GM23248 (cell line): ENCODE data around the gene STT3B. TPM values are rescaled to one million over a fixed set of nuclear protein-coding genes. Genes with fewer than 3 reads are reported as not detected.

Experiments used
- DNase-seq: peaks from one replicate; pipeline ENCODE4 v3.0.0-alpha.2; 2015
- H2AFZ ChIP-seq: fragments of 200-600 bp; sonication (generic); 2 replicates; pipeline ENCODE4 v1.6.1; 2016; ENCODE audit warnings: antibody characterized with exemption
- H3F3A ChIP-seq: fragments of 200-600 bp; sonication (generic); 2 replicates; pipeline ENCODE4 v1.6.1; 2016; ENCODE audit warnings: mild to moderate bottlenecking, antibody characterized with exemption, mixed run types; ENCODE audit not compliant: insufficient read depth
- H3K27ac ChIP-seq: fragments of 200-600 bp; sonication (generic); 2 replicates; pipeline ENCODE4 v1.5.1; 2016; ENCODE audit warnings: mild to moderate bottlenecking
- H3K27me3 ChIP-seq: fragments of 200-600 bp; sonication (generic); replicated peaks from 2 replicates; pipeline ENCODE4 v1.6.1; 2016; ENCODE audit warnings: mild to moderate bottlenecking; ENCODE audit not compliant: insufficient read depth
- H3K36me3 ChIP-seq: fragments of 200-600 bp; sonication (generic); 2 replicates; pipeline ENCODE4 v1.6.1; 2016; ENCODE audit warnings: low read depth, mild to moderate bottlenecking
- H3K4me1 ChIP-seq: fragments of 200-600 bp; sonication (generic); 2 replicates; pipeline ENCODE4 v1.6.1; 2016; ENCODE audit warnings: mild to moderate bottlenecking; ENCODE audit not compliant: insufficient read depth
- H3K4me2 ChIP-seq: fragments of 200-600 bp; sonication (generic); one replicate; pipeline ENCODE4 v1.6.1; 2016; ENCODE audit warnings: mild to moderate bottlenecking; ENCODE audit not compliant: unreplicated experiment
- H3K4me3 ChIP-seq: fragments of 200-600 bp; sonication (generic); 2 replicates; pipeline ENCODE4 v1.5.1; 2016; ENCODE audit warnings: mild to moderate bottlenecking
- H3K79me2 ChIP-seq: fragments of 200-600 bp; sonication (generic); 2 replicates; pipeline ENCODE4 v1.6.1; 2016; ENCODE audit warnings: mild to moderate bottlenecking; ENCODE audit not compliant: insufficient read depth
- H3K9ac ChIP-seq: fragments of 200-600 bp; sonication (generic); 2 replicates; pipeline ENCODE4 v1.6.1; 2016; ENCODE audit warnings: mild to moderate bottlenecking
- H3K9me2 ChIP-seq: fragments of 200-600 bp; sonication (generic); 2 replicates; pipeline ENCODE4 v1.6.1; 2016; ENCODE audit warnings: mixed run types, mild to moderate bottlenecking, moderate library complexity; ENCODE audit not compliant: insufficient read depth
- H3K9me3 ChIP-seq: fragments of 200-600 bp; sonication (generic); one replicate; pipeline ENCODE4 v1.6.1; 2017; ENCODE audit warnings: low read depth
- H4K20me1 ChIP-seq: fragments of 200-600 bp; sonication (generic); 2 replicates; pipeline ENCODE4 v1.6.0; 2016; ENCODE audit not compliant: insufficient read depth
- EZH2 ChIP-seq: fragments of 200-600 bp; sonication (generic); IDR thresholded peaks from 2 replicates; pipeline ENCODE4 v1.6.1; 2018; ENCODE audit warnings: antibody characterized with exemption, mild to moderate bottlenecking; ENCODE audit not compliant: insufficient read depth, poor library complexity, severe bottlenecking
- EZH2phosphoT487 ChIP-seq: fragments of 200-600 bp; sonication (generic); IDR thresholded peaks from 2 replicates; pipeline ENCODE4 v1.6.1; 2018; ENCODE audit warnings: antibody characterized with exemption, moderate library complexity, mild to moderate bottlenecking, low read depth; ENCODE audit not compliant: insufficient read depth
- WGBS, 2 experiments: methylation state at CpG; one replicate each; pipeline ENCODE4 v1.1.6; 2015 to 2017; ENCODE audit warnings: low lambda C conversion rate in 2 of 2, low coverage in 1 of 2; ENCODE audit errors: missing lambda C conversion rate in 2 of 2; 5-methylcytosine and 5-hydroxymethylcytosine counted together
- in situ Hi-C: fragments of 300-500 bp; cut with MboI; formaldehyde crosslinking; loops from 2 replicates; pipeline ENCODE4 v1.15.0; 2020
- polyA plus RNA-seq: library from polyadenylated mRNA; unstranded; fragments of >200 nt; fragmentation: Nextera tagmentation; extraction: Ambion mirVana; gene quantifications from 2 replicates; pipeline ENCODE4 v1.2.1, GENCODE V29; 2016
- total RNA-seq: library from RNA; depleted of rRNA; stranded (reverse); fragments of >200 nt; shearing (Covaris generic); gene quantifications from 2 replicates; pipeline ENCODE4 v1.2.3, GENCODE V29; 2014

STT3B gene
- total and polyA plus RNA-seq, 2 experiments from 2014 or later: 81.5 to 174 TPM

DNA sequence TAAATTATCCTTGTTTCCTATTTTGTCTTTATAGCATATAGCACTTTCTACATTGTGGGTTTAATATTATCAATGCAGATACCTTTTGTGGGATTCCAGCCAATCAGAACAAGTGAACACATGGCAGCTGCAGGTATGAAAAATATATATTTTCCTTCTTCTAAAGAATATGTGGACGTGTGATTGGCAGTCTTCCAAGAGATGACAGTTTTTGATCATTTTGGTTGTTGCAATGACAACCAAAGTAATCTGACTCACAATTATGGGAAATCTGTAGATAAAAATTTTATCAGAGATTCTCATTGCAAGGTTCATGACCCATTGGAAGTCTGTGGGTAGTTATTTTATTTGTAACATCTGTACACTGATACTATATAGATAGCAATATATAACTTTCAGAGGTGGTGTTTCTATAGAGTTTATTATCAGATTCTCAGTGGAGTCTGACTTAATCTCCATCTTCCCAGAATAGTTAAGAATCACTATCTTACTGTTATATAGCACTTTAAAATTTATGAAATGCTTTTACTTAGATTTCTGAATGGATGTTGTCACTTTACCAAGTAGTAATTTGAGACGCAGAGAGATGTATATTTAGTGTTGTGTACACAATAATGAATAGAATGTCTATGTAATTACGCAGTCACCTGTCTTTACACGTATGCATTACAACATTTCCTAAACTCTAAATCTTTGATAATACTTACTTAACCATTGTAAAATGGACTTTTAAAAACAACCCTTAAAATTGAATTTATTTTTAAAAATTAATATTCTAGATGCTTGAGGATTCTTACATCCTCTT lies 82.5 kb downstream of the STT3B start:
- WGBS, 2 experiments: 76 to 78% methylated on average over 4 of the region's 4 CpGs

GRCh38 chr3:31616711-31617110 lies 84.0 kb downstream of the STT3B start:
- WGBS, 2 experiments: 100% methylated on average over 2 of the region's 2 CpGs
- peaks cover 6% of the 10 kb centered on the region; the same call in 1 of the 2 replicates for H3F3A ChIP-seq

More for the DNA sequence above, 82.5 kb downstream of the STT3B start:
- H3K4me3 ChIP-seq: no peak overlapping the region
- H3K9ac ChIP-seq: no peak overlapping the region
- H3F3A ChIP-seq: peaks cover under 1% of the 10 kb centered on the region; the same call in 1 of the 2 replicates
- H3K9me3 ChIP-seq: no peaks in the 10 kb centered on the region
- TF ChIP-seq EZH2 (no peak), EZH2phosphoT487 (no peak)
- H3K27me3 ChIP-seq: no peaks in the 10 kb centered on the region
- DNase-seq: no peak
- no peaks in the 10 kb centered on the region for H4K20me1 ChIP-seq
- H3K36me3 ChIP-seq: peaks cover 1% of the 10 kb centered on the region
- H3K4me2 ChIP-seq: no peak overlapping the region
- H2AFZ ChIP-seq: no peak overlapping the region
- no peak overlapping the region for H3K27ac ChIP-seq
- H3K79me2 ChIP-seq: peaks cover 65% of the 10 kb centered on the region
- in situ Hi-C loops: loop anchor here (25.0 kb wide), 1 partner anchor 522 kb away; no protein-coding TSS in a partner anchor
- no peaks in the 10 kb centered on the region for H3K9me2 ChIP-seq
- H3K4me1 ChIP-seq: 0 out of 2 replicates have a peak, but pooled peaks cover 4% of the 10 kb centered on the region

GRCh38 chr3:31620656-31621055 lies 87.9 kb downstream of the STT3B start:
- TF ChIP-seq EZH2 (no peak), EZH2phosphoT487 (no peak)
- no peaks in the 10 kb centered on the region for H4K20me1 ChIP-seq
- in situ Hi-C loops: loop anchor here (25.0 kb wide), 1 partner anchor 517 kb away; no protein-coding TSS in a partner anchor
- no peak for DNase-seq
- no peaks in the 10 kb centered on the region for H3K9me2 ChIP-seq
- H2AFZ ChIP-seq: no peak overlapping the region
- no peaks in the 10 kb centered on the region for H3K9me3 ChIP-seq
- H3K4me3 ChIP-seq: no peak overlapping the region
- peaks cover 6% of the 10 kb centered on the region; the same call in 1 of the 2 replicates for H3F3A ChIP-seq
- peaks cover 15% of the 10 kb centered on the region for H3K79me2 ChIP-seq
- no peak overlapping the region for H3K9ac ChIP-seq
- peaks cover 41% of the 10 kb centered on the region for H3K36me3 ChIP-seq
- H3K27ac ChIP-seq: no peak overlapping the region
- no peaks in the 10 kb centered on the region for H3K27me3 ChIP-seq
- peaks cover 9% of the 10 kb centered on the region; the same call in 1 of the 2 replicates for H3K4me1 ChIP-seq
- 96 to 100% methylated on average over 1 of the region's 1 CpG for WGBS, 2 experiments
- H3K4me2 ChIP-seq: no peak overlapping the region

More at GRCh38 chr3:31616711-31617110, 84.0 kb downstream of the STT3B start:
- Histone ChIP-seq H3K9ac (no peak overlapping the region), H3K9me2 (no peaks in the 10 kb centered on the region), H3K27me3 (no peaks in the 10 kb centered on the region), H3K9me3 (no peaks in the 10 kb centered on the region), H3K27ac (no peak overlapping the region), H3K4me3 (no peak overlapping the region), H2AFZ (no peak overlapping the region), H3K4me1 (peaks cover 12% of the 10 kb centered on the region; the same call in 1 of the 2 replicates), H3K36me3 (peaks cover 12% of the 10 kb centered on the region), H3K79me2 (peaks cover 54% of the 10 kb centered on the region), H3K4me2 (no peak overlapping the region), H4K20me1 (no peaks in the 10 kb centered on the region)
- DNase-seq: no peak
- no peak for TF ChIP-seq EZH2
- no peak for TF ChIP-seq EZH2phosphoT487
- in situ Hi-C loops: loop anchor here (25.0 kb wide), 1 partner anchor 521 kb away; no protein-coding TSS in a partner anchor

- no peak for TF ChIP-seq EZH2
- no peak for TF ChIP-seq EZH2phosphoT487
- Histone ChIP-seq H3K4me3 (no peak overlapping the region), H3K4me2 (no peak overlapping the region), H3K9ac (no peak overlapping the region), H3K9me2 (no peaks in the 10 kb centered on the region), H3K4me1 (peaks cover 9% of the 10 kb centered on the region; the same call in 1 of the 2 replicates), H4K20me1 (no peaks in the 10 kb centered on the region), H3K9me3 (no peaks in the 10 kb centered on the region), H2AFZ (no peak overlapping the region), H3K27ac (no peak overlapping the region), H3F3A (peaks cover 6% of the 10 kb centered on the region; the same call in 1 of the 2 replicates), H3K36me3 (peaks cover 47% of the 10 kb centered on the region), H3K27me3 (no peaks in the 10 kb centered on the region), H3K79me2 (0 out of 2 replicates have a peak, but pooled peaks cover 9% of the 10 kb centered on the region)
- in situ Hi-C loops: loop anchor here (25.0 kb wide), 1 partner anchor 516 kb away; no protein-coding TSS in a partner anchor
- 71% methylated on average over 3 of the region's 3 CpGs for WGBS, 2 experiments
- DNase-seq: peak; percentile 45
Measured at GRCh38 chr3:31621314-31621713, 88.6 kb downstream of the STT3B start.
